SK-N-MC (cell line): ENCODE measurements around the gene TMEM106B.

ENCODE experiments used
- DNase-seq: peaks from one replicate; pipeline ENCODE4 v3.0.0-alpha.2; 2011; ENCODE audit warnings: low read depth, low spot score
- H3K27ac ChIP-seq: fragments of 200-600 bp; sonication (generic); 2 replicates; pipeline ENCODE4 v1.5.1; 2016; ENCODE audit warnings: mixed run types
- H3K36me3 ChIP-seq: fragments of 200-600 bp; sonication (generic); 2 replicates; pipeline ENCODE4 v1.6.1; 2017; ENCODE audit warnings: antibody characterized with exemption, low read length, mixed read lengths; ENCODE audit not compliant: insufficient read depth
- H3K4me3 ChIP-seq: fragments of 200-600 bp; sonication (generic); 2 replicates; pipeline ENCODE4 v1.5.1; 2016
- H3K9ac ChIP-seq: fragments of 200-600 bp; sonication (generic); 2 replicates; pipeline ENCODE4 v1.8.0; 2017; ENCODE audit warnings: mixed run types, mixed read lengths; ENCODE audit not compliant: insufficient read length
- H3K9me3 ChIP-seq: fragments of 200-600 bp; sonication (generic); 2 replicates; pipeline ENCODE4 v1.6.1; 2017; ENCODE audit warnings: low read depth, mild to moderate bottlenecking, antibody characterized with exemption, low read length, moderate library complexity, mixed read lengths
- EZH2 ChIP-seq: fragments of 200-600 bp; sonication (generic); IDR thresholded peaks from one replicate; pipeline ENCODE4 v1.6.1; 2017; ENCODE audit warnings: antibody characterized with exemption
- FOXP2 ChIP-seq: optimal IDR thresholded peaks from 2 replicates; pipeline ENCODE3; 2011; ENCODE audit warnings: mild to moderate bottlenecking, moderate library complexity; ENCODE audit not compliant: insufficient read depth; ENCODE audit errors: extremely low read length, control extremely low read depth
- POLR2AphosphoS5 ChIP-seq: IDR thresholded peaks from 2 replicates; pipeline ENCODE4 v1.6.1; 2012; ENCODE audit warnings: mild to moderate bottlenecking, low read depth, low read length, borderline replicate concordance

Gene TMEM106B

DNA sequence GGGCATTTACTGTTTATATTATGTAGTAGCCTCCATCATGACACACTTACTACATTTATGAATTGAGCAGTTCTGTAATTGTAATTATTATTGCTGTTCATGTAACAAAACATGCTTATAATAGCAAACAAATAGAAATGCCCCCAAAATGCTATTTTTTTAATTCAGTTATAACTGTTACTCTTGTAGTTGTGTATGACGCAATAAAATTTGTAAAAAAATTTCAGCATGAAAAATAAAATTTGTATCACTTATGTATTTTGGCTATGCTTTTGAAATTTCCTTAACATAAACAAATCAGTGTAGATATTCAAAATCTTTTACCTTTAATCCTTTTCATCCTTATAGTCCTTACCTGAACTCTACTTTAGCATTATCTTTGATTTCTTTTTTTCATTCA is 25.9 kb downstream of the TMEM106B start:
- TF ChIP-seq FOXP2: no peak
- no peak for TF ChIP-seq EZH2
- TF ChIP-seq POLR2AphosphoS5: no peak
- Histone ChIP-seq H3K36me3 (peaks cover 12% of the 10 kb centered on the region), H3K9ac (no peak overlapping the region), H3K9me3 (no peaks in the 10 kb centered on the region), H3K27ac (no peak overlapping the region), H3K4me3 (no peak overlapping the region)
- no peak for DNase-seq

DNA sequence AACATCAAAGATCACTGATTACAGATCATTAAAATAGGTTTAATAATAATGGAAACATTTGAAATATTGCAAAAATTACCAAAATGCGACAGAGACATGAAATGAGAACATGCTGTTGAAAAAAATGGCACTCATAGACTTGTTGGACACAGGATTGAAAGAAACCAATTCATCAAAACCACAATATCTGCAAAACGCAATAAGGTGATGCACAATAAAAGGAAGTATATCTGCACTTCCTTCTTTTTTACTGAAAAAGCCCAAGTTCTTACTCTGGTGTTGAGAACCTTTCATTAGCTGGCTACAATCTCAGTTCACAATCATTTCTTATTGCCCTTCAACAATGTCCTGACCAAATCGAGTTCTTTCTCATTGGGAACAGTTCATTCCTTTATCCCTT is 28.7 kb downstream of the TMEM106B start:
- Histone ChIP-seq H3K9ac (no peak overlapping the region), H3K36me3 (peaks cover 12% of the 10 kb centered on the region; the same call in 1 of the 2 replicates), H3K27ac (no peak overlapping the region), H3K4me3 (no peak overlapping the region), H3K9me3 (no peaks in the 10 kb centered on the region)
- DNase-seq: no peak
- TF ChIP-seq EZH2 (no peak), POLR2AphosphoS5 (no peak), FOXP2 (no peak)

DNA sequence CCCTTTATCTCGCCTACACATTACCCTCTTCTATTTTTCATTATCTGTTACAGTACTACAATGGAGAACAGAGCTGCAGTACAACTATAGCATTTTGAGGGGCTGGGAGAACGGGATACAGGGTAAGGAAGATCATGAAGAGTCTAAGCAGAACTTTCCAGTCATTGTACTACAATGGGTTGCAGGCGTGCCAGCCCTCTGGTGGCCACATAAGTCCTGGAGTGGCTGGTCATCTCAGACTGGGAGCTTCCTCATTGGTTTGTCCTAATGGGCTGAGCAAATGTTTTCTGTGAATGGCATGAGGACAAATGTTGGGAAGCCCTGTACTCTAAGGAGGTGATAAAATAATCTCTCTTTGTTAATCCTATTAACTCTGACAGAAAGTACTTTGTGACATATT is 33.0 kb downstream of the TMEM106B start:
- no peak overlapping the region for H3K9ac ChIP-seq
- TF ChIP-seq EZH2 (no peak), POLR2AphosphoS5 (no peak), FOXP2 (no peak)
- DNase-seq: no peak
- H3K36me3 ChIP-seq: no peaks in the 10 kb centered on the region
- H3K9me3 ChIP-seq: no peaks in the 10 kb centered on the region
- H3K27ac ChIP-seq: no peak overlapping the region
- H3K4me3 ChIP-seq: no peak overlapping the region

DNA sequence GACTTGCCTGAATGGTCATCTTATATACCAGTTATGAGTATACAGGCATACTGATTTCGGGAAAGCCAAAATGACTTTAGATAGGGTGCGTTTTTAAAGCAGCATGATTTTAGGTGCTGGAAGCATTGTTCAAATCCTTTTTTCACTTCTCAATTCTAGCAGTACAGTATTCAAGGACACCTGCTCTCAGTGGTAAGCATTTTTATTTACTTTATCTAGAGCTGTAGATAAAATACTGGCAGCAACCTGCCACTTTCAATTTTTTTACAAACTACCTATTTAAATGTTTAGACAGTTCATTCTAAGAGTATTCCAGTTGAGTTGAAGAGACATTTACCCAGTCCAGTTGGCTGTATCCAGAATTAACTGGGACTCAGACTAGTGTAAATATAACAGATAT is 33.6 kb downstream of the TMEM106B start:
- H3K4me3 ChIP-seq: no peak overlapping the region
- DNase-seq: no peak
- H3K27ac ChIP-seq: no peak overlapping the region
- H3K9ac ChIP-seq: no peak overlapping the region
- TF ChIP-seq POLR2AphosphoS5 (no peak), FOXP2 (no peak), EZH2 (no peak)
- H3K9me3 ChIP-seq: no peaks in the 10 kb centered on the region
- no peaks in the 10 kb centered on the region for H3K36me3 ChIP-seq

DNA sequence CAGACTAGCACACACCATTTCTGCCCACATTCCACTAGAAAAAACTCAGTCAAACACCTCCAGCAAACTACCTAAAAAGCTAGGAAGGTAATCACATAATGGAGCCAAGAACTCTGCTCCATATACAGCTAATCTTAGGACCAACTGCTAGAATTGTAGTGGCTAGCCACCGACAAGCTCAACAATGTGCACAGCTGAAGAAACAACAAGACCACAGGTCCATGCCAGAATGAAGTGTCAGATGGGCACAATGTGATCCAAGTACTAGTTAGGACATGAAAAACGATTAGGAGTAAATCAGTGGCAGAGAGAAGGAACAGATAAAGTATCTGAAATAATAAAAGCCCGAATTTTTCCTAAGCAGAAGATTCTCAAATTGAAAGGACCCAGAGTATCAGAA is 38.6 kb downstream of the TMEM106B start:
- TF ChIP-seq EZH2 (no peak), FOXP2 (no peak), POLR2AphosphoS5 (no peak)
- no peak for DNase-seq
- Histone ChIP-seq H3K4me3 (no peak overlapping the region), H3K27ac (no peak overlapping the region), H3K9me3 (no peaks in the 10 kb centered on the region), H3K36me3 (no peaks in the 10 kb centered on the region), H3K9ac (no peak overlapping the region)

DNA sequence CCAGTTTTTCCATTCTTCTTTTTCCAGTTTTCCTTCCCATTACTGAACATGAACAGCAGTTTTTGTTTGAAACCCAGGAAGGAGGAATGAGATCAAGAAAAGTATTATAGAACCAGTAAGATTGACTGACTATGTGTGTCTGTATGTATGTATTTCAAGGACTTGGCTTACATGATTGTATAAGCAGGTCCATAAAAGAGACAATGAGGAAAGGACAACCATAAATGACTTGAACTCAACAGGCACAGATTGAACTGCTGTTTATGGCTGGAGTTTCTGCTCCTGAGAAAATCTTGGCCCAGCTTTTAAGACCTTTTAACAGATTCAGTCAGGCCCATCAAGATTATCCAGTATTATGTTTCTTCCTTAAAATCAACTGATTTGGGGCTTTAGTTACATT is 39.1 kb downstream of the TMEM106B start:
- no peaks in the 10 kb centered on the region for H3K9me3 ChIP-seq
- TF ChIP-seq POLR2AphosphoS5 (no peak), EZH2 (no peak), FOXP2 (no peak)
- DNase-seq: no peak
- H3K36me3 ChIP-seq: no peaks in the 10 kb centered on the region
- H3K9ac ChIP-seq: no peak overlapping the region
- H3K4me3 ChIP-seq: no peak overlapping the region
- no peak overlapping the region for H3K27ac ChIP-seq

DNA sequence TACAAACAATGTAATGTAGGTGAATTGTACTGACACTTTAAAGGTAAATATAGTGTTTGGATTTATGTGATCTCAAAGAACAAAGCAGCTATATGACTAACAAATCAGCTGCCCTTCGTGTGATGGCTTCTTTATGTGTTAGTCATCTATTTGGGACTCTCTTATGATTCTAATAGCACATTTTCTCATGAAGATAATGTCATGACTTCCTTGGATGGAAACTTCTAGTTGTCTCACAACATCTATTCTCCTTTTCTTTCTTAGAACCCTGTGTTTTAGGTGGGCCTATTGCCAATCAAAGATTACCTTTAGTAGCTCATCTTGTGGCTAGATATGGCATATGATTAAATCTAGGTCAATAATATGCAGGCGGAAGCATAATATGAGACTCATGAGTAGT is 45.0 kb downstream of the TMEM106B start:
- Histone ChIP-seq H3K9me3 (no peaks in the 10 kb centered on the region), H3K4me3 (no peak overlapping the region), H3K27ac (no peak overlapping the region), H3K36me3 (no peaks in the 10 kb centered on the region), H3K9ac (no peak overlapping the region)
- TF ChIP-seq EZH2 (no peak), POLR2AphosphoS5 (no peak), FOXP2 (no peak)
- no peak for DNase-seq

DNA sequence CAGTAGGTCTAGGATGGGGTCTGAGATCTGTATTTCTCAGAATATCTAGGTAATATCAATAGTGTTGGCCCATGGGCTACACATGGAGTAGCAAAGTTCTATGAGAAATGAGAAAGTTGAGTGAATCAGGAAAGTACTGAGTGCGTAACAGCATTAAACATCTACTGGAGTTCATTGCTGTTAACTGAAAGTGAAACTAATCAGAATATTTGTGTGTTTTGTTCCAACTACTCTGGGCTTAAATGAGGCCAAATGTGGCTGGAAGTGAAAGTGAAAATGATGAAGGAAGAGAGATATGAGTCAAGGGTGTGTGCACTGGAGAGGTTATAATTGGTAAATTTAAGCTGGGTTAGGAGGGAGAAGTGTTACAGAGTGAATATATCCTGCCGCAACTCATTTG is 46.5 kb downstream of the TMEM106B start:
- no peaks in the 10 kb centered on the region for H3K36me3 ChIP-seq
- TF ChIP-seq POLR2AphosphoS5 (no peak), EZH2 (no peak), FOXP2 (no peak)
- no peaks in the 10 kb centered on the region for H3K9me3 ChIP-seq
- no peak for DNase-seq
- H3K4me3 ChIP-seq: no peak overlapping the region
- no peak overlapping the region for H3K9ac ChIP-seq
- H3K27ac ChIP-seq: no peak overlapping the region

DNA sequence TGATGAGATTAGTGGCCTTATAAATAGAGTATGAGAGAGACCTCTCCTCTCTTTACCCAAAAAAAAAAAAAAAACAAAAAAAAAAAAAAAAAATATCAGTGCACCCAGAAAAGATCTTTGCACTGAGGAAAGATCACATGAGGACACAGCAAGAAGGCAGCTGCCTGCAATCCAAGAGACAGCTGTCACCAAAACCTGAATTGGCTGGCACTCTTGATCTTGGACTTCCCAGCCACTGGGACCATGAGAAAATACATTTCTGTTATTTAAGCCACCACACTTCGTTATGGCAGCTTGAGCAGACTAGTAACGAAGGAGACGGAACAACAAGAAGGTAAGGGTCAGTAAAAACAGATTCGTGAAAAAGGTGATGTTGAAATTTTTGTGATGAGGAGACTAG is 47.0 kb downstream of the TMEM106B start:
- Histone ChIP-seq H3K27ac (no peak overlapping the region), H3K9ac (no peak overlapping the region)
- no peak for DNase-seq

More for the DNA sequence above, 47.0 kb downstream of the TMEM106B start:
- H3K36me3 ChIP-seq: no peaks in the 10 kb centered on the region
- H3K9me3 ChIP-seq: no peaks in the 10 kb centered on the region
- H3K4me3 ChIP-seq: no peak overlapping the region
- TF ChIP-seq EZH2 (no peak), FOXP2 (no peak), POLR2AphosphoS5 (no peak)
